B cell (primary cell): ENCODE data around the gene TCF3. TPM values are rescaled to one million over a fixed set of nuclear protein-coding genes. Genes with fewer than 3 reads are reported as not detected.

ENCODE experiments used
- ATAC-seq: fragments of 200-7000 bp; cut with Tn5 transposase; one replicate; pipeline ENCODE4 v1.10.0; 2021; ENCODE audit warnings: low read depth, mild to moderate bottlenecking, moderate number of reproducible peaks, moderate library complexity
- CTCF ChIA-PET: fragments of 350-600 bp; sonication (Branson Sonifier 250); formaldehyde crosslinking; loops from one replicate; lab custom pipeline; 2021; ENCODE audit warnings: antibody characterized with exemption, inconsistent platforms; lab: Charles Lee
- POLR2A ChIA-PET: fragments of 350-600 bp; sonication (Branson Sonifier 250); formaldehyde crosslinking; loops from one replicate; lab custom pipeline; 2021; ENCODE audit warnings: antibody characterized with exemption; lab: Charles Lee
- DNase-seq: peaks from one replicate; pipeline ENCODE4 v3.0.0; 2013
- H2AFZ ChIP-seq: 2 replicates; pipeline ENCODE4 v1.6.1; 2012; ENCODE audit warnings: mild to moderate bottlenecking, low read depth, low read length; ENCODE audit not compliant: insufficient read depth, poor library complexity, severe bottlenecking
- H3K27ac ChIP-seq, 2 donors: 1 replicate in 1 of 2; 2 replicates in 1 of 2; pipeline ENCODE4 v1.5.1; 2012 to 2013; ENCODE audit warnings: low read length in 2 of 2, mild to moderate bottlenecking in 2 of 2, moderate library complexity in 1 of 2
- H3K27me3 ChIP-seq, 4 experiments: fragments of 200-600 bp in 1 of 4; sonication (generic) in 1 of 4; replicated peaks in 1 of 4; 1 replicate in 2 of 4; 2 replicates in 2 of 4; pipeline versions ENCODE4 v1.6.1 to v1.7.0; 2013 to 2016; ENCODE audit warnings: low read length in 3 of 4, mild to moderate bottlenecking in 2 of 4, mixed read lengths in 1 of 4, moderate library complexity in 1 of 4; ENCODE audit not compliant: insufficient read depth in 4 of 4, control insufficient read depth in 3 of 4; ENCODE audit errors: control extremely low read depth in 1 of 4
- H3K36me3 ChIP-seq, 2 experiments: replicated peaks in 1 of 2; 1 replicate in 1 of 2; 2 replicates in 1 of 2; pipeline versions ENCODE4 v1.6.1 to v1.7.1; 2013; ENCODE audit warnings: low read length in 1 of 2; ENCODE audit not compliant: insufficient read depth in 2 of 2, control insufficient read depth in 1 of 2; ENCODE audit errors: control extremely low read depth in 1 of 2, extremely low read depth in 1 of 2
- H3K4me1 ChIP-seq, 2 donors: fragments of 200-600 bp in 1 of 2; sonication (generic) in 1 of 2; 1 replicate in 1 of 2; 2 replicates in 1 of 2; pipeline versions ENCODE4 v1.5.1 to v1.6.1; 2013 to 2017; ENCODE audit warnings: low read length in 2 of 2; ENCODE audit not compliant: control insufficient read depth in 2 of 2, insufficient read depth in 2 of 2
- H3K4me2 ChIP-seq: replicated peaks from 2 replicates; pipeline ENCODE3; 2012; ENCODE audit warnings: mild to moderate bottlenecking, low read depth, low read length; ENCODE audit not compliant: poor library complexity, severe bottlenecking
- H3K4me3 ChIP-seq, 5 experiments: fragments of 200-600 bp in 1 of 5; sonication (generic) in 1 of 5; 1 replicate in 3 of 5; 2 replicates in 2 of 5; pipeline versions ENCODE4 v1.5.1 to v1.7.0; 2011 to 2016; ENCODE audit warnings: low read length in 4 of 5, mild to moderate bottlenecking in 4 of 5, low read depth in 2 of 5, control low read depth in 1 of 5, moderate library complexity in 1 of 5; ENCODE audit not compliant: insufficient read depth in 1 of 5; ENCODE audit errors: control extremely low read depth in 1 of 5, extremely low read depth in 1 of 5
- H3K79me2 ChIP-seq: fragments of 200-600 bp; sonication (generic); one replicate; pipeline ENCODE4 v1.6.0; 2016; ENCODE audit warnings: low read length; ENCODE audit not compliant: control insufficient read depth, insufficient read depth
- H3K9ac ChIP-seq: fragments of 200-600 bp; sonication (generic); 2 replicates; pipeline ENCODE4 v1.6.1; 2017; ENCODE audit warnings: mild to moderate bottlenecking, low read length, moderate library complexity
- H3K9me3 ChIP-seq, 3 donors: one replicate each; pipeline versions ENCODE4 v1.6.1 to v1.7.1; 2013; ENCODE audit warnings: low read length in 2 of 3; ENCODE audit not compliant: control insufficient read depth in 2 of 3, insufficient read depth in 1 of 3; ENCODE audit errors: control extremely low read depth in 1 of 3
- H4K20me1 ChIP-seq: 2 replicates; pipeline ENCODE4 v1.6.0; 2012; ENCODE audit warnings: mild to moderate bottlenecking, low read length; ENCODE audit not compliant: insufficient read depth, control insufficient read depth, poor library complexity, severe bottlenecking
- H3K27ac Mint-ChIP-seq: one replicate; pipeline ENCODE4 v1.8.0; 2021; ENCODE audit warnings: mixed read lengths
- H3K27me3 Mint-ChIP-seq: one replicate; pipeline ENCODE4 v1.8.0; 2021; ENCODE audit warnings: mixed read lengths
- H3K4me1 Mint-ChIP-seq: one replicate; pipeline ENCODE4 v1.8.0; 2021; ENCODE audit warnings: mixed read lengths
- H3K4me3 Mint-ChIP-seq: one replicate; pipeline ENCODE4 v1.8.0; 2021; ENCODE audit warnings: mixed read lengths
- H3K9me3 Mint-ChIP-seq: one replicate; pipeline ENCODE4 v1.8.0; 2022; ENCODE audit warnings: mixed read lengths; ENCODE audit not compliant: insufficient read depth
- CTCF ChIP-seq: fragments of 200-600 bp; IDR thresholded peaks from one replicate; pipeline ENCODE4 v1.8.0; 2022; ENCODE audit warnings: antibody characterized with exemption, mild to moderate bottlenecking
- EZH2 ChIP-seq: IDR thresholded peaks from 2 replicates; pipeline ENCODE4 v1.6.1; 2012; ENCODE audit warnings: borderline replicate concordance, low read depth, mild to moderate bottlenecking, moderate library complexity, low read length; ENCODE audit not compliant: insufficient read depth, poor library complexity, severe bottlenecking
- WGBS: methylation state at CpG from one replicate; pipeline ENCODE4 v1.1.5; 2013; ENCODE audit warnings: missing lambda C conversion rate; ENCODE audit not compliant: insufficient coverage; 5-methylcytosine and 5-hydroxymethylcytosine counted together
- intact Hi-C: fragments of 100-400 bp; cut with micrococcal nuclease; formaldehyde crosslinking; loops from one replicate; pipeline ENCODE4 v1.10.0; 2022
- polyA plus RNA-seq: library from polyadenylated mRNA; depleted of rRNA; stranded (reverse); fragments of >200 nt; gene quantifications from 2 replicates; pipeline ENCODE4 v1.2.3, GENCODE V29; 2012
- total RNA-seq, 2 donors: library from RNA; stranded (reverse); fragments of 120-200 nt in 1 of 2; gene quantifications; 1 replicate in 1 of 2; 2 replicates in 1 of 2; pipeline versions ENCODE4 v1.2.3 to v1.2.4, GENCODE V29; 2013 to 2022

Gene TCF3
- total and polyA plus RNA-seq, 2 donors (not counting 1 experiment from before 2014, with no cell fraction given): 278 to 588 TPM

- Mint-ChIP-seq H3K27me3 (peaks cover 24% of the 10 kb centered on the region), H3K9me3 (no peaks in the 10 kb centered on the region), H3K4me3 (peak overlapping the region; percentile 81), H3K27ac (peak overlapping the region; percentile 59), H3K4me1 (peaks cover 37% of the 10 kb centered on the region)
- H3K9me3 ChIP-seq: peaks cover 0 to 25% (median 0%) of the 10 kb centered on the region in 3 donors
- H3K4me1 ChIP-seq: peaks cover 28 to 54% of the 10 kb centered on the region in 2 donors
- CTCF ChIA-PET: interaction anchor here (0.8 to 6.0 kb wide), 42 partner anchors 8 to 229 kb away, joined by 3 to 114 read pairs (median 4); partner anchors contain the start of genes MBD3 and TCF3
- peak overlapping the region; percentile 64 for H3K9ac ChIP-seq
- H2AFZ ChIP-seq: peak overlapping the region; percentile 72
- ATAC-seq (peak; percentile 20), DNase-seq (peak; percentile 75)
- H3K27me3 ChIP-seq: peaks cover 0 to 41% (median 27%) of the 10 kb centered on the region in 4 experiments
- peak overlapping the region in 4 of 5 experiments; percentile 43 to 64 (median 54) for H3K4me3 ChIP-seq
- intact Hi-C loops: loop anchor here (1.0 to 5.0 kb wide), 2 partner anchors 35 to 95 kb away; no protein-coding TSS in a partner anchor
- no peak overlapping the region for H3K27ac ChIP-seq
- no peaks in the 10 kb centered on the region for H4K20me1 ChIP-seq
- TF ChIP-seq CTCF (peak; percentile 93), EZH2 (no peak)
- peak overlapping the region; percentile 98 for H3K4me2 ChIP-seq
- no peaks in the 10 kb centered on the region for H3K36me3 ChIP-seq
- WGBS: 2% methylated on average over 38 of the region's 57 CpGs
- POLR2A ChIA-PET: interaction anchor here (0.5 to 1.4 kb wide), 10 partner anchors 11 to 745 kb away, joined by 3 to 8 read pairs (median 5); partner anchors contain the start of genes MBD3, TCF3 and UQCR11
- H3K79me2 ChIP-seq: peaks cover 2% of the 10 kb centered on the region
These were observed 19.8 kb upstream of the TCF3 start for GRCh38 chr19:1672038-1672768.
